Epithelial cell of umbilical artery (primary cell): ENCODE results near the gene RPAP2. TPM values are rescaled to one million over a fixed set of nuclear protein-coding genes. Genes with fewer than 3 reads are reported as not detected.

Experiments used
- total RNA-seq: library from RNA; depleted of rRNA; stranded (reverse); fragments of >200 nt; gene quantifications from 2 replicates; pipeline ENCODE4 v1.2.3, GENCODE V29; 2014

The RPAP2 gene
- total RNA-seq: 5.5 and 16.4 TPM in 2 replicates

DNA sequence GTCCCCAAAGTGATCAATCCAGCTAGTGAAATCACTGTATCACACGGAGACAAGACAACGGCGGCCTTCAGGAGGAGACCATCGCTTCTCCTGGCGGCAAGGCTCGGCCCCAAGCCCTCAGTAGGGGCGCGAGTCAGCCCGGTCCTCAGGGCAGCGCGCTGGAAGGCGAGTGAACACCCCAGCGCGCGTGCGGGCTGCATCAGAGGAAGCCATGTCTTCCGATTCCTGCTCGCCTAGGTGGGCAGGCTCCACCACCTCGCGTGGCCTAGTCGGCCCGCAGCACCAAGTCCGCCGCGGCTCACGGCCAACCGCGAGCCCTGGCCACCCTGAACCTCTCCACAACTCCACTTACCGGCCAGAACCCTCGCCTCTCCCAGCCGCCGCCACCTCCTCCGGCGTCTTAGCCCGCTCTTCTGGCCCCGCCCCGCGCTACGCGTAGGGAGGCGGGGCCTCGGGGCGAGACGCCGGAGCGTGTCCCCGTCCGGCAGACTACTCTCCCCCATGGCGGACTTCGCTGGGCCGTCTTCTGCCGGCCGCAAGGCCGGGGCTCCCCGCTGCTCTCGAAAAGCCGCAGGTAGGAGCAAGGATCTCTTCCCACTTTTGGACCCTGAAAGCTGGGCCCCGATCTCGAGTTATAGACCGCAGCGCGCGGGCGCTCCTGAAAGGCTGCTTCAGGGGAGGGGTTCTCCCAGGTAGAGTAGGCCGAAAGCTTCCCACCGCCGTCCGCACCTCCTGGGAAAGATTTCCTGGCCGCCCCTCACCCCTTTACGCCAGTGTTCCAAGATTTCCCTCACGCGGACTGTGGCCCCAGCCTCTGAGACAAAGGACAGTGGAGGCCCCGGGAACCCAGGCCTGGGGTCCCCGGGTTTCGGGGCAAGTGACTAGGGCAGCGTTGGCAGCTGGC, at the start of gene RPAP2, which contains the start of gene GLMN:
TSS of gene RPAP2 (plus strand) at position 487 of the 904 bp plus-strand sequence. CDS start at position 502, 15 bp downstream.
TSS of gene GLMN (minus strand) at position 415 of the 904 bp plus-strand sequence. CDS start 988 bp downstream, outside the sequence.

Other genes starting within 250 kb of the RPAP2 start
- gene SETSIP, start 223.6 kb upstream of the RPAP2 start, total RNA-seq: 0.32 TPM in 1 of 2 replicates, not detected in the other
- 1.4 and 2.3 TPM in 2 replicates for gene BTBD8, start 218.7 kb upstream of the RPAP2 start, total RNA-seq
- not detected in 2 replicates for gene C1orf146, start 81.1 kb upstream of the RPAP2 start, total RNA-seq
- gene GLMN, start 72 bp upstream of the RPAP2 start, total RNA-seq: 10.4 and 12.9 TPM in 2 replicates
- under 0.01 and 0.15 TPM in 2 replicates for gene GFI1, start 187.9 kb downstream of the RPAP2 start, total RNA-seq